ENCODE results near the gene TSPY3.
"Not testable (repeated sequence)": the region's sequence is repeated elsewhere in the genome, so short reads cannot be mapped to it uniquely, and the experiment has no call there.

TSPY3 gene, protein sequence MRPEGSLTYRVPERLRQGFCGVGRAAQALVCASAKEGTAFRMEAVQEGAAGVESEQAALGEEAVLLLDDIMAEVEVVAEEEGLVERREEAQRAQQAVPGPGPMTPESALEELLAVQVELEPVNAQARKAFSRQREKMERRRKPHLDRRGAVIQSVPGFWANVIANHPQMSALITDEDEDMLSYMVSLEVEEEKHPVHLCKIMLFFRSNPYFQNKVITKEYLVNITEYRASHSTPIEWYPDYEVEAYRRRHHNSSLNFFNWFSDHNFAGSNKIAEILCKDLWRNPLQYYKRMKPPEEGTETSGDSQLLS

GRCh38 chrY:9398121-9398520, at the start of gene TSPY3:
TSPY3 (plus strand) TSS chrY:9398421; CDS start chrY:9398467, 46 bp downstream.
- H3K27ac Mint-ChIP-seq, H3K9me3 Mint-ChIP-seq, ATAC-seq, H3K27me3 Mint-ChIP-seq, H3K36me3 Mint-ChIP-seq, H3K4me3 Mint-ChIP-seq, H3K4me1 Mint-ChIP-seq: not testable (repeated sequence)

DNA sequence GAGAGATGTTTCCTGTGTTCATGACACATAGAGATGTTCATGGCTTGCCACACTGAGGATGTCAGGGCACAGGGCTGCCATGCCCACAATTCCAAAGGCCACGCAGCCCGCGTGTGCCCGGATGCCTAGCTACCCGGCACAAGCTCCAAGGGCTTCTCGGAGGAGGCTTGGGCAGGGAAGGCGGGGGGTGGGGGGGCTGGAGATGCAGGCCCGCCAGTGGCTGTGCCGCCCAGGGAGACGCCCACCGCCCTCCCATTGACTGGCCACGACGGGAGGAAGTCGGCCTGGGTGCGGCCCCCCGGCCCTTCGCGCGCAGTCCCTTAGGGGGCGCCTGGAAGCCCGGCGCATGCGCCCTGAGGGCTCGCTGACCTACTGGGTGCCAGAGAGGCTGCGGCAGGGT, 40.7 kb upstream of the TSPY3 start, which contains the start of gene TSPY8:
Gene TSPY8 (plus strand): TSS at position 301 of the 400 bp plus-strand sequence. CDS start 46 bp downstream, at position 347.
- H3K27ac Mint-ChIP-seq, H3K36me3 Mint-ChIP-seq, H3K4me1 Mint-ChIP-seq, H3K4me3 Mint-ChIP-seq, H3K27me3 Mint-ChIP-seq, H3K9me3 Mint-ChIP-seq, ATAC-seq: not testable (repeated sequence)

DNA sequence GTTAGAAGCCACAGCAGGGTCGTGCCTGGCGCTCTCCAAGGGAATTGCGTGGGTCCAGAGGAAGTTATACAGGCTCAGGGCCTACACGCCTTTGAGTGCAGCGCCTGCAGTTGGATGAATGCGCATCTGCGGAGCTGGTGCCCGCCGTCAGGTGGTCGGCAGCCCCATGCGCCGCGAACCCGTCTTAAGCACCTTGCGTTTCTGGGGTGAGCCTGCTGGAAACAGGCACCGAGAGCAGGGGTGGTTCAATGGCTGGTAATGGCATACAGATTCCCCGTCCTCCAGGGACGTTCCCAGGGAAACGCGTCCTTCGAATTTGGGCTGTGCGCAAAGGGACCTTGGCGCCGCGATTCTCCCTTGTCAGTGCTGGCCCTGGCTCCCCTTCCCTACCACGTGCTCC, 1.7 kb upstream of the TSPY3 start:
- H3K27me3 Mint-ChIP-seq, H3K27ac Mint-ChIP-seq, ATAC-seq, H3K36me3 Mint-ChIP-seq, H3K4me3 Mint-ChIP-seq, H3K9me3 Mint-ChIP-seq, H3K4me1 Mint-ChIP-seq: not testable (repeated sequence)

All from stimulated activated memory B cell treated with anti-CD40 and anti-IgM and Interleukin-4, amounts not matched to agents 10 μg/mL and 1 μg/mL and 100 μg/mL, for 72 hours (primary cell).